HL-60 (cell line): ENCODE data around the gene GAL3ST2.

Source experiments
- GABPA ChIP-seq: IDR thresholded peaks from 2 replicates; pipeline ENCODE4 v1.6.1; 2012; ENCODE audit warnings: low read depth
- POLR2AphosphoS5 ChIP-seq: IDR thresholded peaks from 2 replicates; pipeline ENCODE4 v1.6.1; 2012; ENCODE audit warnings: low read depth
- SPI1 ChIP-seq: IDR thresholded peaks from 2 replicates; pipeline ENCODE4 v1.6.1; 2012; ENCODE audit warnings: low read depth, mild to moderate bottlenecking, borderline replicate concordance
- TF ChIP-seq, protein P1 (sequence below): IDR thresholded peaks from one replicate; pipeline ENCODE4 v1.5.1; 2011; ENCODE audit warnings: low read length, control low read depth, inconsistent platforms; ENCODE audit not compliant: insufficient read depth
- TF ChIP-seq, protein P2 (sequence below): IDR thresholded peaks from 2 replicates; pipeline ENCODE4 v1.6.1; 2012; ENCODE audit warnings: low read depth; ENCODE audit not compliant: insufficient replicate concordance

DNA sequence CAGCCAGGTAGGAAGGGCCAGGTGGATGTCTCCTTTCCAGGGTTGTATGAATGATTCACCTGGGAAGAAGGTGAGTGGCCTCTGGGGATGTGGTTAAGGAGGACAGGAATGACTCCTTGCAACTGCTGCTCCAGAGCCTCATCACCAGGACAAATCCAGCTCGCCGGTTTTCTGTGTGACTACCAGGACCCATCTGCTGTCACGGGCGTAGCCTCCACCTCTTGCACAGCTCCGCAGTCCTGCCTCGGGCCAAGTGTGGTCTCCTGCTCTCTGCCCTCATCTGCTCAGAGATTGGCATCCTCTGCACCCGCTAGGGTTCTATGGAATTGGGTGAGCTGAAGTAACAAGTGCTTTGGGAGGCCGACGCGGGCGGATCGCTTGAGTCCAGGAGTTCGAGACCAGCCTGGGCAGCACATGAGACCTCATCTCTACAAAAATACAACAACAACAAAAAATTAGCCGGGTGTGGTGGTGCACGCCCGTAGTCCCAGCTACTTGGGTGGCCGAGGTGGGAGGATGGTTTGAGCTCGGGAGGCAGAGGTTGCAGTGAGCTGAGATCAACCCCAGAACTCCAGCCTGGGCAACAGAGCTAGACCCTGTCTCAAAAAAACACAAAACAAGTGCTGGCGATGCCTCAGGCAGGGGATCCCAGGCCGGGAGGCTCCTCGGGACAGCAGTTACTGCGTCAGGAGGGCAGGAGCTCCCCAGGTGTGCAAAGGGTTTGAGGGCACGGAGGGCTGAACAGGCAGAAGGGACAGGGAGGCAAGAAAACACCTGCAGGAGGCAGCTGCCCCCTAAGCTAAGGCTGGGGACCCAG lies 43.0 kb upstream of the GAL3ST2 start:
- TF ChIP-seq, protein P1, sequence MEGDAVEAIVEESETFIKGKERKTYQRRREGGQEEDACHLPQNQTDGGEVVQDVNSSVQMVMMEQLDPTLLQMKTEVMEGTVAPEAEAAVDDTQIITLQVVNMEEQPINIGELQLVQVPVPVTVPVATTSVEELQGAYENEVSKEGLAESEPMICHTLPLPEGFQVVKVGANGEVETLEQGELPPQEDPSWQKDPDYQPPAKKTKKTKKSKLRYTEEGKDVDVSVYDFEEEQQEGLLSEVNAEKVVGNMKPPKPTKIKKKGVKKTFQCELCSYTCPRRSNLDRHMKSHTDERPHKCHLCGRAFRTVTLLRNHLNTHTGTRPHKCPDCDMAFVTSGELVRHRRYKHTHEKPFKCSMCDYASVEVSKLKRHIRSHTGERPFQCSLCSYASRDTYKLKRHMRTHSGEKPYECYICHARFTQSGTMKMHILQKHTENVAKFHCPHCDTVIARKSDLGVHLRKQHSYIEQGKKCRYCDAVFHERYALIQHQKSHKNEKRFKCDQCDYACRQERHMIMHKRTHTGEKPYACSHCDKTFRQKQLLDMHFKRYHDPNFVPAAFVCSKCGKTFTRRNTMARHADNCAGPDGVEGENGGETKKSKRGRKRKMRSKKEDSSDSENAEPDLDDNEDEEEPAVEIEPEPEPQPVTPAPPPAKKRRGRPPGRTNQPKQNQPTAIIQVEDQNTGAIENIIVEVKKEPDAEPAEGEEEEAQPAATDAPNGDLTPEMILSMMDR, result no peak
- no peak for TF ChIP-seq SPI1
- TF ChIP-seq GABPA, result no peak
- TF ChIP-seq, protein P2, sequence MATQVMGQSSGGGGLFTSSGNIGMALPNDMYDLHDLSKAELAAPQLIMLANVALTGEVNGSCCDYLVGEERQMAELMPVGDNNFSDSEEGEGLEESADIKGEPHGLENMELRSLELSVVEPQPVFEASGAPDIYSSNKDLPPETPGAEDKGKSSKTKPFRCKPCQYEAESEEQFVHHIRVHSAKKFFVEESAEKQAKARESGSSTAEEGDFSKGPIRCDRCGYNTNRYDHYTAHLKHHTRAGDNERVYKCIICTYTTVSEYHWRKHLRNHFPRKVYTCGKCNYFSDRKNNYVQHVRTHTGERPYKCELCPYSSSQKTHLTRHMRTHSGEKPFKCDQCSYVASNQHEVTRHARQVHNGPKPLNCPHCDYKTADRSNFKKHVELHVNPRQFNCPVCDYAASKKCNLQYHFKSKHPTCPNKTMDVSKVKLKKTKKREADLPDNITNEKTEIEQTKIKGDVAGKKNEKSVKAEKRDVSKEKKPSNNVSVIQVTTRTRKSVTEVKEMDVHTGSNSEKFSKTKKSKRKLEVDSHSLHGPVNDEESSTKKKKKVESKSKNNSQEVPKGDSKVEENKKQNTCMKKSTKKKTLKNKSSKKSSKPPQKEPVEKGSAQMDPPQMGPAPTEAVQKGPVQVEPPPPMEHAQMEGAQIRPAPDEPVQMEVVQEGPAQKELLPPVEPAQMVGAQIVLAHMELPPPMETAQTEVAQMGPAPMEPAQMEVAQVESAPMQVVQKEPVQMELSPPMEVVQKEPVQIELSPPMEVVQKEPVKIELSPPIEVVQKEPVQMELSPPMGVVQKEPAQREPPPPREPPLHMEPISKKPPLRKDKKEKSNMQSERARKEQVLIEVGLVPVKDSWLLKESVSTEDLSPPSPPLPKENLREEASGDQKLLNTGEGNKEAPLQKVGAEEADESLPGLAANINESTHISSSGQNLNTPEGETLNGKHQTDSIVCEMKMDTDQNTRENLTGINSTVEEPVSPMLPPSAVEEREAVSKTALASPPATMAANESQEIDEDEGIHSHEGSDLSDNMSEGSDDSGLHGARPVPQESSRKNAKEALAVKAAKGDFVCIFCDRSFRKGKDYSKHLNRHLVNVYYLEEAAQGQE, result no peak
- no peak for TF ChIP-seq POLR2AphosphoS5
